Activated effector memory CD4-positive, alpha-beta T cell treated with anti-CD3 and anti-CD28 coated beads, Interleukin-2, amount 50 U/mL, for 16 hours (primary cell): ENCODE measurements around the gene ERBB2.

Experiments
- DNase-seq: peaks from one replicate; pipeline ENCODE4 v3.0.0-alpha.2; 2020

The ERBB2 gene

GRCh38 chr17:39699818-39700147 lies at the start of gene ERBB2:
Gene ERBB2 (plus strand): TSS chr17:39700064. CDS start chr17:39700239, 175 bp downstream.
- DNase-seq = no peak

- no peak for DNase-seq
Observed at GRCh38 chr17:39650121-39650579, 49.7 kb upstream of the ERBB2 start.

GRCh38 chr17:39651923-39652586 lies 47.8 kb upstream of the ERBB2 start:
- no peak for DNase-seq

- no peak for DNase-seq
Observed at GRCh38 chr17:39652587-39653315, 47.1 kb upstream of the ERBB2 start.

GRCh38 chr17:39653316-39653661 lies 46.6 kb upstream of the ERBB2 start:
- no peak for DNase-seq

- peak; percentile 92 for DNase-seq
Observed at GRCh38 chr17:39653662-39654331, 46.1 kb upstream of the ERBB2 start.

GRCh38 chr17:39655105-39655504 lies 44.8 kb upstream of the ERBB2 start:
- DNase-seq = no peak

- no peak for DNase-seq
Observed at GRCh38 chr17:39658346-39658745, 41.5 kb upstream of the ERBB2 start.

- DNase-seq = no peak
Observed at GRCh38 chr17:39658760-39659159, 41.1 kb upstream of the ERBB2 start.

- DNase-seq = no peak
Observed at GRCh38 chr17:39659279-39660010, 40.4 kb upstream of the ERBB2 start.

GRCh38 chr17:39660011-39660360 lies 39.9 kb upstream of the ERBB2 start:
- no peak for DNase-seq

GRCh38 chr17:39660397-39661385 lies 39.2 kb upstream of the ERBB2 start:
- no peak for DNase-seq

- DNase-seq = no peak
Observed at GRCh38 chr17:39661744-39662541, 37.9 kb upstream of the ERBB2 start.

GRCh38 chr17:39662551-39663339 lies 37.1 kb upstream of the ERBB2 start:
- no peak for DNase-seq

GRCh38 chr17:39663340-39663687 lies 36.5 kb upstream of the ERBB2 start:
- no peak for DNase-seq

GRCh38 chr17:39663688-39664580 lies 35.9 kb upstream of the ERBB2 start:
- no peak for DNase-seq

- no peak for DNase-seq
Observed at GRCh38 chr17:39664581-39665561, 35.0 kb upstream of the ERBB2 start, which contains the start of gene TCAP. Gene TCAP (plus strand): TSS chr17:39665349. CDS start chr17:39665360, 11 bp downstream.

- DNase-seq = no peak
Observed at GRCh38 chr17:39665642-39666224, 34.1 kb upstream of the ERBB2 start.
